Suprapubic skin (tissue), 3 donors: ENCODE data around the gene TANC1.

Experiments used
- CTCF ChIP-seq, 2 donors: fragments of 200-600 bp in 1 of 2; fragments of 450-650 bp in 1 of 2; sonication (generic) in 1 of 2; IDR thresholded peaks; one replicate each; pipeline ENCODE4 v1.5.1; 2016 to 2019; ENCODE audit warnings: antibody characterized with exemption in 2 of 2, mild to moderate bottlenecking in 1 of 2, moderate library complexity in 1 of 2
- POLR2A ChIP-seq, 2 donors: fragments of 450-650 bp; IDR thresholded peaks; one replicate each; pipeline ENCODE4 v1.6.1; 2017; ENCODE audit warnings: antibody characterized with exemption in 2 of 2, mild to moderate bottlenecking in 2 of 2, moderate library complexity in 2 of 2

DNA sequence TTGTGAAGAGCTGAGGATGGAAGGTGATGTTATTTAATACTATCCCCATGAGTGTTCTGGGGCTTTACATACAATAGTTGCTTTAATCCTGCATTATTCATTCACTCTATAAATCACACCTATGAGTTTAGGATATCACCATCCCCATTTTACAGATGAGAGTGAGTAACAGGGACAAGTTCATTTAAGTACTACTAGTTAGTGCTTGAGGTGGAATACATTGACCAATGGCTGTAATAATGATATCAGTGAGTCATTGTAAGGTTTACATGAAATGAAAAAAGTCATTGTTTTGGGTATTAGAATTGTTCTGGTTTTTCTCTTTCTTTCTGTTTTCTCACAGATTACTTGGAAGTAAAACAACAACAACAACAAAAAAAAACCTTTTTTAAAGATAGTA lies 42.5 kb downstream of the TANC1 start:
- TF ChIP-seq CTCF (IDR thresholded peaks at IDR 0.05) (no peak), POLR2A (IDR thresholded peaks at IDR 0.05) (no peak)
